ENCODE data around the gene MCOLN1. TPM values are rescaled to one million over a fixed set of nuclear protein-coding genes. Genes with fewer than 3 reads are reported as not detected.

MCOLN1 gene
- total and polyA plus RNA-seq, 12 donors: 10.4 to 34.9 (median 15.1) TPM

DNA sequence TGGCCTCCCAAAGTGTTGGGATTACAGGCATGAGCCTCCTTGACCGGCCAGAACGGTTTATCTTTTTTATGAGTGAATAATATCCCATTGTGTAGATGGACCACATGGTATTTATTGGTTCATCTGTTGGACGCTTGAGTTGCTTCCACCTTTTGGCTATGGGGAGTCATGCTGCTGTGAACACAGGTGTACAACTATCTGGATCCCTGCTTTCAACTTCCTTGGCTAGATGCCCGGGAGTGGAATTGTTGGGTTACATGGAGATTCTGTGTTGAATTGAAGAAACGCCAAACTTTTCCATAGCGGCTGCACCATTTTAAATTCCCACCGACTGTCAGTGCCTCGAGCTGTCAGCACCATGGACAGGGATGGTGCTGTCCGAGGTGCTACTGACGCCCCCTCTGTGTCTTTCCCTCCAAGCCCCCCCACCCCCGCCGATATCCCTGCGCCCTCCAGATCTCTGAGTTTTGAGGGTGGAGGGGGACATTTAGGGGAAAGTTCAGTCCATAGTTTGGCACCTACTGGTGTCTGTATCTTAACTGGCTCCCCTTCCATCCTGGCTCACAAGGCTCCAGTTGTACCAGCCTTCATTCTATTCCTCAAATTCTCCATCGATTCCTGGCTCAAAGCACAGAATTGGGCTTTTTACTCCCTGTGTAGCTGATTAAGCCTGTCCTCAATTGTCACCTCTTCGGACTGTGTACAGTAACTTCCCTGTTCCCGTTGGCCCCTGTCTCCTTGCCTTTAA, 40.4 kb downstream of the MCOLN1 start:
- intact Hi-C loops (cut with DNase I): loop anchor here in 2 of 10 donors (10.0 kb wide), 2 partner anchors 112 to 242 kb away; partner anchors contain the start of gene MCEMP1 (in 1 of the 2)
- no peak for TF ChIP-seq CTCF (IDR thresholded peaks at IDR 0.05)
- Histone ChIP-seq H3K9me3 (no peaks in the 10 kb centered on the region), H3K4me3 (no peak overlapping the region), H3K27ac (no peak overlapping the region), H3K27me3 (no peaks in the 10 kb centered on the region), H3K4me1 (no peaks in the 10 kb centered on the region), H3K36me3 (peaks cover 0 to 48% (median 27%) of the 10 kb centered on the region in 9 donors)
- DNase-seq (no peak), ATAC-seq (no peak)
- 58 to 61% methylated on average over 16 of the region's 16 CpGs for WGBS, 2 donors

DNA sequence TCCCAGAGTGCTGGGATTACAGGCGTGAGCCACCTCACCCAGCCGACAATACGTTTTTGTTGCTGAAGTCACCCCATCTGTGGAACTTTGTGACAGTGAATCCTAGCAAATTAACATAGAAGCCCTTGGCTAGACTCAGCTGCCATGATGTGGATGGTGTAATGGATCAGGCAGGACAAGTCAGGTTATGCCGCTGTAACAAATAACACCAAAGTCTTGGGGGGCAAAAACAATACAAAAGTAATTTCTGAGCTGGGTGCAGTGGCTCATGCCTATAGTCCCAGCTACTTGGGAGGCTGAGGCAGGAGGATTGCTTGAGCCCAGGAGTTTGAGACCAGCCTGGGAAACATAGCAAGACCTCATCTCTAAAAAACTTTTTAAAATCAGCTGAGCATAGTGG, 42.4 kb downstream of the MCOLN1 start:
- ATAC-seq: no peak
- no peaks in the 10 kb centered on the region for H3K9me3 ChIP-seq
- no peak overlapping the region for H3K27ac ChIP-seq
- H3K36me3 ChIP-seq: peaks cover 0 to 27% (median 10%) of the 10 kb centered on the region in 9 donors
- intact Hi-C loops (cut with DNase I): loop anchor here in 8 of 10 donors (5.0 to 10.0 kb wide), 6 partner anchors 110 to 240 kb away; partner anchors contain the start of genes MCEMP1 (in 3 of the 8) and TRAPPC5 (in 3 of the 8)
- H3K4me3 ChIP-seq: no peak overlapping the region
- no peak for TF ChIP-seq CTCF (IDR thresholded peaks at IDR 0.05)
- no peak for DNase-seq
- 90 to 91% methylated on average over 4 of the region's 4 CpGs for WGBS, 2 donors
- peaks cover 0 to 3% (median 0%) of the 10 kb centered on the region in 9 donors for H3K4me1 ChIP-seq
- H3K27me3 ChIP-seq: no peaks in the 10 kb centered on the region

DNA sequence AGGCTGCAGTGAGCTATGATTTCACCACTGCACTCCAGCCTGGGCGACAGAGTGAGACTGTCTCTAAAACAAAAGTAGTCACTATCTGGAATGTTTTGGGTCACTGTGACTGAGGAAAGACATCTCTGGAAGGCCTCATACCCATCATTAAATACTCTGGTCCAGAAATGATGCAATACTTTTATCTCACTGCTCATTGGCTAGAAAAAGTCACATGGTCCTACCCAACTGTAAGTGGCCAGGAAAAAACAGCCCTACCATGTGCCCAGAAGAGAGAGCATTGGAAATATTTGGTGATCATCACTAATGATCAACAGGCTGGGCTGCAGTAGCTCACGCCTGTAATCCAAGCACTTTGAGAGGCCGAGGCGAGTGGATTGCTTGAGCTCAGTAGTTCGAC, 42.9 kb downstream of the MCOLN1 start:
- intact Hi-C loops (cut with DNase I): loop anchor here in 8 of 10 donors (5.0 to 10.0 kb wide), 6 partner anchors 109 to 239 kb away; partner anchors contain the start of genes MCEMP1 (in 3 of the 8) and TRAPPC5 (in 3 of the 8)
- Histone ChIP-seq H3K27me3 (no peaks in the 10 kb centered on the region), H3K27ac (no peak overlapping the region), H3K36me3 (peaks cover 0 to 23% (median 9%) of the 10 kb centered on the region in 9 donors), H3K9me3 (no peaks in the 10 kb centered on the region), H3K4me1 (peaks cover 0 to 3% (median 0%) of the 10 kb centered on the region in 9 donors), H3K4me3 (no peak overlapping the region)
- no peak for TF ChIP-seq CTCF (IDR thresholded peaks at IDR 0.05)
- DNase-seq (no peak), ATAC-seq (no peak)
- 75 to 93% methylated on average over 5 of the region's 5 CpGs for WGBS, 2 donors

DNA sequence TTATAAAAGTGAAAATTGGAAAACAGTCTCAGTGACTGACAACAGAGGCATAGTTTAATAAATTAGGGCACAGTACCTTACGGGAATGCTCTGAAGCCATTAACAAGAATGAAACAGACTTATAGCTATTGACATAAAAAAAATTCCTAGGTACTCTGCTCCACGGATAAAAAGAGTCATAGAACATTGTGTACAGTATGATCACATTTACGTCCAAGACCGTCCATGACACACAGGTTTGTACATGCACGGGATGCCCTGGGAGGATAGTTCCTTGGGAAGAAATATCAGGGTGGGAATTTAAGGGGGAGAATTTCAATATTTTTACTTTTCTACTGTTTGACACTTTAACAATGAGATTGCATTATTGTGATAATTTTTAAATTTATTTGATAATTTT, 48.3 kb downstream of the MCOLN1 start:
- intact Hi-C loops (cut with DNase I): loop anchor here in 2 of 10 donors (5.0 to 10.0 kb wide), 2 partner anchors 224 to 227 kb away; no protein-coding TSS in a partner anchor
- WGBS, 2 donors: 81 to 85% methylated on average over 5 of the region's 5 CpGs

More for the DNA sequence above, 48.3 kb downstream of the MCOLN1 start:
- DNase-seq (no peak), ATAC-seq (no peak)
- peaks cover 0 to 3% (median 0%) of the 10 kb centered on the region in 7 donors for H3K27me3 ChIP-seq
- no peaks in the 10 kb centered on the region for H3K36me3 ChIP-seq
- H3K4me1 ChIP-seq: peaks cover 0 to 3% (median 0%) of the 10 kb centered on the region in 9 donors
- no peak for TF ChIP-seq CTCF (IDR thresholded peaks at IDR 0.05)
- no peaks in the 10 kb centered on the region for H3K9me3 ChIP-seq
- H3K27ac ChIP-seq: no peak overlapping the region
- no peak overlapping the region for H3K4me3 ChIP-seq

Measured in heart right ventricle (tissue), 16 donors.